Measurements from ENCODE around the gene MT2A.

Gene MT2A

DNA sequence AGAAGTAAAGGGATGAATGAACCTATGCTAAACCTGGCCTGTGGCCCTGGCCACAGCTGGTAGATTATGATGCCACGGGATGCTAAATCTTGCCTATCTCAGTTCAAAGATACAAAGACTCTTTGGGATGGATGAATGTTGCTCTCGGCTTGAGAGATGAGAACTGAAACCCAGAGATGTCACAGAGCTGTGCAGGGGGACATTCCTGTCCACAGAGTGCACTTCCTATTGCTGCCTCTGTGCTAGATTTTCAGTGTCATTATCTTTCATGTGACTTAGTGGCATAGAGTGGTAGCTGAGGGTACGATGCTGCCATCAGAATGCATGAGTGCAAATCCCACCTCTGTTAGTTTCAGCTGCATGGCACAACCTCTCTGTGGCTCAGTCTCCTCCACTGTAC lies 21.8 kb downstream of the MT2A start:
- H3K9me3 ChIP-seq (ENCODE audit: insufficient read depth, low read length) = no peaks in the 10 kb centered on the region
- H4K20me1 ChIP-seq (ENCODE audit: low read depth, low read length) = no peaks in the 10 kb centered on the region
- no peaks in the 10 kb centered on the region for H3K27me3 ChIP-seq (ENCODE audit: low read length)
- no peak overlapping the region for H3K27ac ChIP-seq (ENCODE audit: low read depth, low read length)
- no peaks in the 10 kb centered on the region for H3K79me2 ChIP-seq (ENCODE audit: insufficient read depth, low read length)
- no peak overlapping the region for H2AFZ ChIP-seq (ENCODE audit: low read depth, low read length, severe bottlenecking)
- H3K4me2 ChIP-seq (ENCODE audit: low read depth, low read length, poor library complexity, severe bottlenecking) = no peak overlapping the region
- H3F3A ChIP-seq (ENCODE audit: insufficient read depth) = no peaks in the 10 kb centered on the region
- no peak for TF ChIP-seq EZH2phosphoT487 (conservative IDR thresholded peaks at IDR 0.05; ENCODE audit: low read length)
- TF ChIP-seq, protein P1, sequence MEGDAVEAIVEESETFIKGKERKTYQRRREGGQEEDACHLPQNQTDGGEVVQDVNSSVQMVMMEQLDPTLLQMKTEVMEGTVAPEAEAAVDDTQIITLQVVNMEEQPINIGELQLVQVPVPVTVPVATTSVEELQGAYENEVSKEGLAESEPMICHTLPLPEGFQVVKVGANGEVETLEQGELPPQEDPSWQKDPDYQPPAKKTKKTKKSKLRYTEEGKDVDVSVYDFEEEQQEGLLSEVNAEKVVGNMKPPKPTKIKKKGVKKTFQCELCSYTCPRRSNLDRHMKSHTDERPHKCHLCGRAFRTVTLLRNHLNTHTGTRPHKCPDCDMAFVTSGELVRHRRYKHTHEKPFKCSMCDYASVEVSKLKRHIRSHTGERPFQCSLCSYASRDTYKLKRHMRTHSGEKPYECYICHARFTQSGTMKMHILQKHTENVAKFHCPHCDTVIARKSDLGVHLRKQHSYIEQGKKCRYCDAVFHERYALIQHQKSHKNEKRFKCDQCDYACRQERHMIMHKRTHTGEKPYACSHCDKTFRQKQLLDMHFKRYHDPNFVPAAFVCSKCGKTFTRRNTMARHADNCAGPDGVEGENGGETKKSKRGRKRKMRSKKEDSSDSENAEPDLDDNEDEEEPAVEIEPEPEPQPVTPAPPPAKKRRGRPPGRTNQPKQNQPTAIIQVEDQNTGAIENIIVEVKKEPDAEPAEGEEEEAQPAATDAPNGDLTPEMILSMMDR (IDR thresholded peaks at IDR 0.05; ENCODE audit: insufficient read depth, low read length, poor library complexity, severe bottlenecking) = no peak
- H3K9me2 ChIP-seq (replicated peaks; ENCODE audit: insufficient read depth, low read length) = no peaks in the 10 kb centered on the region
- H3K9ac ChIP-seq (ENCODE audit: low read length) = no peak overlapping the region
- no peak overlapping the region for H3K4me3 ChIP-seq (ENCODE audit: insufficient read depth, low read length, poor library complexity, severe bottlenecking)
- H3K36me3 ChIP-seq (ENCODE audit: low read length) = no peaks in the 10 kb centered on the region

DNA sequence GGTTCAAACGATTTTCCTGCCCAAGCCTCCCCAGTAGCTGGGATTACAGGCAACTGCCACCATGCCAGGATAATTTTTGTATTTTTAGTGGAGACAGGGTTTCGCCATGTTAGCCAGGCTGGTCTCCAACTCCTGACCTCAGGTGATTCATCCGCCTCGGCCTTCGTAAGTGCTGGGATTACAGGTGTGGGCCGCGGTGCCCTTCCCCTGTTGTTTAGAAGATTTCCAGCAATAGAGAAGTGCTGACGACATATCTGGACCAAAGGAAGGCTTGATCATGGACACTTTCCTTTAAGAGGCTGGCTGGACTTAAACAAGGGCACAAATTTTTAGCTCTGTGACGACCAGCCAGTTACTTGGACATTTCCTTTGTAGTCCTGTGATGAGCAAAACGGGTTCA lies 22.8 kb downstream of the MT2A start:
- no peak overlapping the region for H3K27ac ChIP-seq (ENCODE audit: low read depth, low read length)
- H2AFZ ChIP-seq (ENCODE audit: low read depth, low read length, severe bottlenecking) = no peak overlapping the region
- no peaks in the 10 kb centered on the region for H3K9me3 ChIP-seq (ENCODE audit: insufficient read depth, low read length)
- H3K4me3 ChIP-seq (ENCODE audit: insufficient read depth, low read length, poor library complexity, severe bottlenecking) = no peak overlapping the region
- H3K27me3 ChIP-seq (ENCODE audit: low read length) = no peaks in the 10 kb centered on the region
- no peaks in the 10 kb centered on the region for H3F3A ChIP-seq (ENCODE audit: insufficient read depth)
- H3K9ac ChIP-seq (ENCODE audit: low read length) = no peak overlapping the region
- no peak for TF ChIP-seq EZH2phosphoT487 (conservative IDR thresholded peaks at IDR 0.05; ENCODE audit: low read length)
- TF ChIP-seq, protein P1 (IDR thresholded peaks at IDR 0.05; ENCODE audit: insufficient read depth, low read length, poor library complexity, severe bottlenecking) = no peak
- no peak overlapping the region for H3K4me2 ChIP-seq (ENCODE audit: low read depth, low read length, poor library complexity, severe bottlenecking)
- no peaks in the 10 kb centered on the region for H3K9me2 ChIP-seq (replicated peaks; ENCODE audit: insufficient read depth, low read length)
- H4K20me1 ChIP-seq (ENCODE audit: low read depth, low read length) = no peaks in the 10 kb centered on the region
- H3K36me3 ChIP-seq (ENCODE audit: low read length) = no peaks in the 10 kb centered on the region
- no peaks in the 10 kb centered on the region for H3K79me2 ChIP-seq (ENCODE audit: insufficient read depth, low read length)

DNA sequence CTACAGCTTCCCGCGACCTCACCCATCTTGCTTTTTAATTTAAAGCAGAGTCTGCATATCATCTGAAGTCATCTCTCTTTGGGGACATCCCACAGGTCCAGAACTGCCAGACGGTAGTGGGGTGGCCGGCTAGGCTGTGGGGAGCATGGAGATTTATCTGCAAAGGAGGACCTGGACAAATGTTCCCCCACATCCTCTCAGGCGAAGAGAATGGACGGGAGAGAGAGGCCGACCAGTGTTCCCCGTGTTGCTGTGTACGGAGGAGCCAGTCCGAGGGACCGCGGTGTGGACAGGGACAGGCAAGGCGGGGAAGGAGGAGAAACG lies 23.4 kb downstream of the MT2A start:
- Histone ChIP-seq H3K79me2 (ENCODE audit: insufficient read depth, low read length) (no peaks in the 10 kb centered on the region), H3K9me3 (ENCODE audit: insufficient read depth, low read length) (no peaks in the 10 kb centered on the region), H3K4me3 (ENCODE audit: insufficient read depth, low read length, poor library complexity, severe bottlenecking) (no peak overlapping the region), H3F3A (ENCODE audit: insufficient read depth) (no peaks in the 10 kb centered on the region), H3K9ac (ENCODE audit: low read length) (no peak overlapping the region), H2AFZ (ENCODE audit: low read depth, low read length, severe bottlenecking) (no peak overlapping the region), H3K27ac (ENCODE audit: low read depth, low read length) (no peak overlapping the region), H3K4me2 (ENCODE audit: low read depth, low read length, poor library complexity, severe bottlenecking) (no peak overlapping the region), H4K20me1 (ENCODE audit: low read depth, low read length) (no peaks in the 10 kb centered on the region), H3K27me3 (ENCODE audit: low read length) (no peaks in the 10 kb centered on the region), H3K36me3 (ENCODE audit: low read length) (no peaks in the 10 kb centered on the region), H3K9me2 (replicated peaks; ENCODE audit: insufficient read depth, low read length) (no peaks in the 10 kb centered on the region)
- TF ChIP-seq, protein P1 (IDR thresholded peaks at IDR 0.05; ENCODE audit: insufficient read depth, low read length, poor library complexity, severe bottlenecking) = no peak
- TF ChIP-seq EZH2phosphoT487 (conservative IDR thresholded peaks at IDR 0.05; ENCODE audit: low read length) = no peak

Data from SU-DHL-6 (cell line).